Activated T-cell treated with anti-CD3 and anti-CD28 coated beads, Interleukin-2, amount 50 U/mL, for 4 hours (primary cell): ENCODE data around the gene CCDC7. TPM values are rescaled to one million over a fixed set of nuclear protein-coding genes. Genes with fewer than 3 reads are reported as not detected.
"Not testable (repeated sequence)": the region's sequence is repeated elsewhere in the genome, so short reads cannot be mapped to it uniquely, and the experiment has no call there.

Source experiments
- ATAC-seq, 2 donors: fragments of 200-7000 bp; cut with Tn5 transposase; one replicate each; pipeline ENCODE4 v1.10.0; 2021
- DNase-seq: peaks from one replicate; pipeline ENCODE4 v3.0.0-alpha.2; 2020
- H3K27me3 Mint-ChIP-seq: one replicate; pipeline ENCODE4 v1.8.0; 2021; ENCODE audit warnings: low read depth, mixed read lengths
- H3K36me3 Mint-ChIP-seq: one replicate; pipeline ENCODE4 v1.8.0; 2022; ENCODE audit warnings: mixed read lengths; ENCODE audit not compliant: insufficient read depth
- H3K4me1 Mint-ChIP-seq: one replicate; pipeline ENCODE4 v1.8.0; 2021; ENCODE audit warnings: low read depth, mixed read lengths
- H3K4me3 Mint-ChIP-seq: one replicate; pipeline ENCODE4 v1.8.0; 2021; ENCODE audit warnings: mild to moderate bottlenecking, moderate library complexity, mixed read lengths
- H3K9me3 Mint-ChIP-seq: one replicate; pipeline ENCODE4 v1.8.0; 2021; ENCODE audit warnings: mixed read lengths
- total RNA-seq, 3 donors: library from RNA; stranded (reverse); gene quantifications; one replicate each; pipeline ENCODE4 v1.2.1, GENCODE V29; 2021

CCDC7 gene
- total RNA-seq, 3 donors from 2014 or later: 7.2 to 9.5 (median 8.8) TPM

GRCh38 chr10:32419615-32420014, 26.3 kb upstream of the CCDC7 start:
- DNase-seq (no peak), ATAC-seq (no peak)
- H3K4me1 Mint-ChIP-seq: peaks cover under 1% of the 10 kb centered on the region
- peaks cover 3% of the 10 kb centered on the region for H3K27me3 Mint-ChIP-seq
- H3K36me3 Mint-ChIP-seq: peaks cover 2% of the 10 kb centered on the region
- no peak overlapping the region for H3K4me3 Mint-ChIP-seq
- H3K9me3 Mint-ChIP-seq: peaks cover 4% of the 10 kb centered on the region

GRCh38 chr10:32426186-32426585, 19.8 kb upstream of the CCDC7 start:
- Mint-ChIP-seq H3K4me1 (no peaks in the 10 kb centered on the region), H3K9me3 (peaks cover 4% of the 10 kb centered on the region), H3K27me3 (peaks cover 2% of the 10 kb centered on the region), H3K4me3 (no peak overlapping the region), H3K36me3 (peaks cover 2% of the 10 kb centered on the region)
- no peak for ATAC-seq
- DNase-seq: no peak

- Mint-ChIP-seq H3K27me3 (no peaks in the 10 kb centered on the region), H3K4me3 (no peak overlapping the region)
- no peak for DNase-seq
These were observed 12.4 kb upstream of the CCDC7 start for GRCh38 chr10:32433542-32433941.

GRCh38 chr10:32436215-32436614, 9.7 kb upstream of the CCDC7 start:
- H3K4me3 Mint-ChIP-seq: no peak overlapping the region
- H3K9me3 Mint-ChIP-seq: no peaks in the 10 kb centered on the region
- DNase-seq: no peak
- H3K36me3 Mint-ChIP-seq: no peaks in the 10 kb centered on the region
- ATAC-seq: no peak
- H3K27me3 Mint-ChIP-seq: no peaks in the 10 kb centered on the region
- peaks cover 12% of the 10 kb centered on the region for H3K4me1 Mint-ChIP-seq

More at GRCh38 chr10:32433542-32433941, 12.4 kb upstream of the CCDC7 start:
- Mint-ChIP-seq H3K9me3 (no peaks in the 10 kb centered on the region), H3K4me1 (peaks cover 12% of the 10 kb centered on the region), H3K36me3 (no peaks in the 10 kb centered on the region)
- ATAC-seq: no peak

- peaks cover 12% of the 10 kb centered on the region for H3K4me1 Mint-ChIP-seq
- H3K27me3 Mint-ChIP-seq: no peaks in the 10 kb centered on the region
- no peak for DNase-seq
- no peaks in the 10 kb centered on the region for H3K36me3 Mint-ChIP-seq
- H3K4me3 Mint-ChIP-seq: no peak overlapping the region
- H3K9me3 Mint-ChIP-seq: no peaks in the 10 kb centered on the region
- ATAC-seq: no peak
These were observed 8.6 kb upstream of the CCDC7 start for GRCh38 chr10:32437334-32437733.

- Mint-ChIP-seq H3K36me3 (no peaks in the 10 kb centered on the region), H3K4me3 (peak overlapping the region; percentile 97), H3K27me3 (no peaks in the 10 kb centered on the region), H3K4me1 (peaks cover 11% of the 10 kb centered on the region), H3K9me3 (no peaks in the 10 kb centered on the region)
- no peak for DNase-seq
- ATAC-seq: no peak
These were observed 904 bp upstream of the CCDC7 start for GRCh38 chr10:32445036-32445435.

GRCh38 chr10:32446536-32447406, 831 bp downstream of the CCDC7 start:
- no peaks in the 10 kb centered on the region for H3K36me3 Mint-ChIP-seq
- peaks cover 12% of the 10 kb centered on the region for H3K4me1 Mint-ChIP-seq
- peak overlapping the region; percentile 97 for H3K4me3 Mint-ChIP-seq
- ATAC-seq (peak in 1 of 2 donors; percentile 13), DNase-seq (no peak)
- H3K9me3 Mint-ChIP-seq: no peaks in the 10 kb centered on the region
- H3K27me3 Mint-ChIP-seq: no peaks in the 10 kb centered on the region

- Mint-ChIP-seq H3K36me3 (peaks cover 24% of the 10 kb centered on the region), H3K27me3 (no peaks in the 10 kb centered on the region), H3K9me3 (no peaks in the 10 kb centered on the region), H3K4me1 (peaks cover 31% of the 10 kb centered on the region), H3K4me3 (no peak overlapping the region)
- ATAC-seq: no peak
- DNase-seq: no peak
These were observed 8.2 kb downstream of the CCDC7 start for GRCh38 chr10:32454148-32454547.

- no peak overlapping the region for H3K4me3 Mint-ChIP-seq
- H3K4me1 Mint-ChIP-seq: peaks cover 40% of the 10 kb centered on the region
- H3K9me3 Mint-ChIP-seq: no peaks in the 10 kb centered on the region
- peak; percentile 17 for DNase-seq
- peaks cover 12% of the 10 kb centered on the region for H3K36me3 Mint-ChIP-seq
- ATAC-seq: peak; percentile 62 to 88
- no peaks in the 10 kb centered on the region for H3K27me3 Mint-ChIP-seq
These were observed 13.2 kb downstream of the CCDC7 start for GRCh38 chr10:32459051-32459698.

GRCh38 chr10:32461203-32461602, 15.3 kb downstream of the CCDC7 start:
- ATAC-seq: no peak
- no peak for DNase-seq
- no peaks in the 10 kb centered on the region for H3K9me3 Mint-ChIP-seq
- peaks cover 10% of the 10 kb centered on the region for H3K36me3 Mint-ChIP-seq
- H3K27me3 Mint-ChIP-seq: no peaks in the 10 kb centered on the region
- peaks cover 37% of the 10 kb centered on the region for H3K4me1 Mint-ChIP-seq
- H3K4me3 Mint-ChIP-seq: no peak overlapping the region

GRCh38 chr10:32471232-32471631, 25.3 kb downstream of the CCDC7 start:
- peaks cover 48% of the 10 kb centered on the region for H3K36me3 Mint-ChIP-seq
- no peak for ATAC-seq

GRCh38 chr10:32477499-32477898, 31.6 kb downstream of the CCDC7 start:
- Mint-ChIP-seq H3K36me3 (peaks cover 61% of the 10 kb centered on the region), H3K9me3 (peaks cover 23% of the 10 kb centered on the region), H3K4me3 (no peak overlapping the region), H3K4me1 (no peaks in the 10 kb centered on the region), H3K27me3 (no peaks in the 10 kb centered on the region)
- DNase-seq (no peak), ATAC-seq (no peak)

More at GRCh38 chr10:32471232-32471631, 25.3 kb downstream of the CCDC7 start:
- Mint-ChIP-seq H3K4me1 (peaks cover 5% of the 10 kb centered on the region), H3K27me3 (no peaks in the 10 kb centered on the region), H3K9me3 (no peaks in the 10 kb centered on the region), H3K4me3 (no peak overlapping the region)
- DNase-seq: no peak

- H3K4me1 Mint-ChIP-seq: peaks cover 7% of the 10 kb centered on the region
- peaks cover 69% of the 10 kb centered on the region for H3K36me3 Mint-ChIP-seq
- no peak for DNase-seq
These were observed 35.7 kb downstream of the CCDC7 start for GRCh38 chr10:32481606-32482005.

GRCh38 chr10:32483019-32483502, 37.1 kb downstream of the CCDC7 start:
- H3K4me3 Mint-ChIP-seq, ATAC-seq, H3K4me1 Mint-ChIP-seq, H3K27me3 Mint-ChIP-seq, DNase-seq: not testable (repeated sequence)
- Mint-ChIP-seq H3K9me3 (peaks cover 35% of the 10 kb centered on the region), H3K36me3 (peaks cover 70% of the 10 kb centered on the region)

More at GRCh38 chr10:32481606-32482005, 35.7 kb downstream of the CCDC7 start:
- ATAC-seq: no peak
- H3K27me3 Mint-ChIP-seq: no peaks in the 10 kb centered on the region
- H3K9me3 Mint-ChIP-seq: peaks cover 32% of the 10 kb centered on the region
- H3K4me3 Mint-ChIP-seq: no peak overlapping the region
